IMR-90 (cell line): Measurements from ENCODE around the gene JKAMP. TPM values are rescaled to one million over a fixed set of nuclear protein-coding genes. Genes with fewer than 3 reads are reported as not detected.

Source experiments
- ATAC-seq: fragments of 200-7000 bp; cut with Tn5 transposase; 2 replicates; pipeline ENCODE4 v1.9.1; 2020; ENCODE audit warnings: low read depth, mild to moderate bottlenecking, moderate library complexity
- BruUV-seq: library from RNA; stranded (reverse); fragments of 400-500 nt; replicated peaks from 2 replicates; lab custom pipeline; 2021; lab: Mats Ljungman, UMichigan
- CTCF ChIA-PET: fragments of 300-600 bp; formaldehyde crosslinking; extraction: SDS; loops from one replicate; lab custom pipeline; 2021; ENCODE audit warnings: antibody characterized with exemption; lab: Yijun Ruan, JAX
- POLR2A ChIA-PET: fragments of 300-600 bp; sonication (Branson Sonifier 250); formaldehyde crosslinking; loops from one replicate; lab custom pipeline; 2022; ENCODE audit warnings: antibody characterized with exemption; ENCODE audit not compliant: unreplicated experiment; lab: Charles Lee
- DNase-seq: peaks from one replicate; pipeline ENCODE4 v3.0.0; 2013
- H2AFZ ChIP-seq: replicated peaks from 2 replicates; pipeline ENCODE3; 2013; ENCODE audit warnings: low read length, mild to moderate bottlenecking; ENCODE audit not compliant: poor library complexity
- H2AK5ac ChIP-seq: 2 replicates; pipeline ENCODE4 v1.6.1; 2013; ENCODE audit warnings: low read depth, low read length, inconsistent platforms
- H2AK9ac ChIP-seq: replicated peaks from 2 replicates; pipeline ENCODE3; 2013; ENCODE audit warnings: mild to moderate bottlenecking, low read depth, low read length, moderate library complexity; ENCODE audit not compliant: poor library complexity
- H2BK120ac ChIP-seq: 2 replicates; pipeline ENCODE4 v1.6.1; 2013; ENCODE audit warnings: low read depth, low read length, inconsistent platforms
- H2BK15ac ChIP-seq: 3 replicates; pipeline ENCODE4 v1.6.1; 2013; ENCODE audit warnings: low read depth, low read length, inconsistent platforms
- H2BK20ac ChIP-seq: 2 replicates; pipeline ENCODE4 v1.6.1; 2013; ENCODE audit warnings: low read depth, mild to moderate bottlenecking, inconsistent platforms, low read length, moderate library complexity
- H2BK5ac ChIP-seq: 2 replicates; pipeline ENCODE4 v1.6.1; 2013; ENCODE audit warnings: mild to moderate bottlenecking, low read depth, low read length, inconsistent platforms; ENCODE audit not compliant: poor library complexity, severe bottlenecking
- H3K14ac ChIP-seq: replicated peaks from 2 replicates; pipeline ENCODE4 v1.6.1; 2013; ENCODE audit warnings: low read depth, low read length, inconsistent platforms
- H3K18ac ChIP-seq: 2 replicates; pipeline ENCODE4 v1.6.1; 2013; ENCODE audit warnings: low read depth, low read length, control low read depth
- H3K23ac ChIP-seq: 2 replicates; pipeline ENCODE4 v1.6.1; 2013; ENCODE audit warnings: low read depth, low read length, inconsistent platforms
- H3K27ac ChIP-seq: 2 replicates; pipeline ENCODE4 v1.5.1; 2013; ENCODE audit warnings: mild to moderate bottlenecking, control low read depth, low read length; ENCODE audit not compliant: insufficient read depth
- H3K27me3 ChIP-seq: 2 replicates; pipeline ENCODE4 v1.6.1; 2013; ENCODE audit warnings: low read length; ENCODE audit not compliant: control insufficient read depth, insufficient read depth
- H3K36me3 ChIP-seq: 2 replicates; pipeline ENCODE4 v1.6.1; 2013; ENCODE audit warnings: low read length, mixed read lengths; ENCODE audit not compliant: control insufficient read depth, insufficient read depth
- H3K4ac ChIP-seq: 2 replicates; pipeline ENCODE4 v1.6.1; 2013; ENCODE audit warnings: low read depth, low read length, inconsistent platforms
- H3K4me1 ChIP-seq: 2 replicates; pipeline ENCODE4 v1.6.1; 2013; ENCODE audit warnings: low read length, mixed read lengths; ENCODE audit not compliant: control insufficient read depth, insufficient read depth
- H3K4me2 ChIP-seq: 2 replicates; pipeline ENCODE4 v1.6.1; 2013; ENCODE audit warnings: low read depth, mild to moderate bottlenecking, control low read depth, low read length, moderate library complexity
- H3K4me3 ChIP-seq: 2 replicates; pipeline ENCODE4 v1.5.1; 2013; ENCODE audit warnings: low read depth, mild to moderate bottlenecking, control low read depth, low read length, moderate library complexity; ENCODE audit not compliant: insufficient read depth
- H3K56ac ChIP-seq: 2 replicates; pipeline ENCODE4 v1.6.1; 2013; ENCODE audit warnings: low read length, inconsistent platforms; ENCODE audit not compliant: insufficient read depth; ENCODE audit errors: extremely low read depth
- H3K79me1 ChIP-seq, 2 experiments: 2 replicates each; pipeline ENCODE4 v1.6.1; 2013; ENCODE audit warnings: low read length in 2 of 2, inconsistent platforms in 1 of 2, low read depth in 1 of 2
- H3K9ac ChIP-seq: 2 replicates; pipeline ENCODE4 v1.6.1; 2013; ENCODE audit warnings: low read depth, low read length, control low read depth
- H3K9me1 ChIP-seq: 2 replicates; pipeline ENCODE4 v1.6.1; 2013; ENCODE audit warnings: low read length, inconsistent platforms; ENCODE audit not compliant: insufficient read depth
- H3K9me3 ChIP-seq: 2 replicates; pipeline ENCODE4 v1.6.1; 2013; ENCODE audit warnings: low read length; ENCODE audit not compliant: control insufficient read depth, insufficient read depth
- H4K20me1 ChIP-seq: 2 replicates; pipeline ENCODE4 v1.6.1; 2013; ENCODE audit warnings: low read length, inconsistent platforms; ENCODE audit not compliant: insufficient read depth
- H4K5ac ChIP-seq: 2 replicates; pipeline ENCODE4 v1.6.1; 2013; ENCODE audit warnings: mild to moderate bottlenecking, low read depth, low read length, control low read depth
- H4K8ac ChIP-seq, 2 experiments: 2 replicates each; pipeline ENCODE4 v1.6.1; 2013; ENCODE audit warnings: low read depth in 2 of 2, low read length in 2 of 2, control low read depth in 1 of 2, inconsistent platforms in 1 of 2
- H4K91ac ChIP-seq: 2 replicates; pipeline ENCODE4 v1.6.1; 2013; ENCODE audit warnings: low read depth, low read length, inconsistent platforms; ENCODE audit not compliant: insufficient read depth
- BHLHE40 ChIP-seq: fragments of 150-350 bp; IDR thresholded peaks from 2 replicates; pipeline ENCODE4 v1.6.1; 2016; ENCODE audit warnings: mild to moderate bottlenecking, low read depth, low read length
- CEBPB ChIP-seq: IDR thresholded peaks from 2 replicates; pipeline ENCODE4 v1.6.1; 2012; ENCODE audit warnings: low read depth, low read length, improper control_type of control experiment
- CHD1 ChIP-seq: IDR thresholded peaks from 2 replicates; pipeline ENCODE4 v1.6.1; 2012; ENCODE audit warnings: low read depth, low read length, improper control_type of control experiment
- CTCF ChIP-seq: conservative IDR thresholded peaks from 2 replicates; pipeline ENCODE4 v1.5.1; 2012; ENCODE audit warnings: mild to moderate bottlenecking, low read depth, low read length, improper control_type of control experiment
- ELK1 ChIP-seq: fragments of 150-350 bp; IDR thresholded peaks from 2 replicates; pipeline ENCODE4 v1.6.1; 2016; ENCODE audit warnings: low read depth, mild to moderate bottlenecking, low read length, moderate library complexity, borderline replicate concordance
- FOS ChIP-seq: fragments of 150-350 bp; IDR thresholded peaks from 2 replicates; pipeline ENCODE4 v1.6.1; 2016; ENCODE audit warnings: low read depth, low read length
- MAFK ChIP-seq: IDR thresholded peaks from 2 replicates; pipeline ENCODE4 v1.6.1; 2012; ENCODE audit warnings: low read depth, low read length, improper control_type of control experiment
- MAZ ChIP-seq: IDR thresholded peaks from 2 replicates; pipeline ENCODE4 v1.6.1; 2012; ENCODE audit warnings: low read depth, mild to moderate bottlenecking, low read length, improper control_type of control experiment, moderate library complexity, borderline replicate concordance
- MXI1 ChIP-seq: IDR thresholded peaks from 2 replicates; pipeline ENCODE4 v1.6.1; 2012; ENCODE audit warnings: low read depth, mild to moderate bottlenecking, low read length, moderate library complexity, borderline replicate concordance
- NFE2L2 ChIP-seq: fragments of 150-350 bp; IDR thresholded peaks from 2 replicates; pipeline ENCODE4 v1.6.1; 2016; ENCODE audit warnings: low read depth, mild to moderate bottlenecking, low read length
- POLR2A ChIP-seq: IDR thresholded peaks from 2 replicates; pipeline ENCODE4 v1.6.1; 2012; ENCODE audit warnings: mild to moderate bottlenecking, low read depth, low read length
- RAD21 ChIP-seq: IDR thresholded peaks from 2 replicates; pipeline ENCODE4 v1.6.1; 2012; ENCODE audit warnings: low read length, improper control_type of control experiment
- RCOR1 ChIP-seq: IDR thresholded peaks from 2 replicates; pipeline ENCODE4 v1.6.1; 2012; ENCODE audit warnings: mild to moderate bottlenecking, low read length, improper control_type of control experiment; ENCODE audit not compliant: insufficient replicate concordance
- RFX5 ChIP-seq: IDR thresholded peaks from 2 replicates; pipeline ENCODE4 v1.8.0; 2012; ENCODE audit warnings: low read depth, mild to moderate bottlenecking, low read length, moderate library complexity
- SMC3 ChIP-seq: fragments of 150-350 bp; IDR thresholded peaks from 2 replicates; pipeline ENCODE4 v1.6.1; 2016; ENCODE audit warnings: low read depth, mild to moderate bottlenecking, antibody characterized with exemption, low read length, moderate library complexity
- USF2 ChIP-seq: fragments of 150-350 bp; IDR thresholded peaks from 2 replicates; pipeline ENCODE4 v1.6.1; 2017; ENCODE audit warnings: mild to moderate bottlenecking, antibody characterized with exemption, low read length, low read depth
- WGBS, 2 experiments: methylation state at CpG; one replicate each; pipeline versions ENCODE4 v1.1.5 to v1.1.7; 2013; ENCODE audit warnings: missing lambda C conversion rate in 2 of 2; ENCODE audit not compliant: insufficient read length in 1 of 2; ENCODE audit errors: extremely low coverage in 2 of 2; 5-methylcytosine and 5-hydroxymethylcytosine counted together
- dilution Hi-C: fragments of 300-500 bp; cut with HindIII; formaldehyde crosslinking; loops from one replicate; pipeline ENCODE4 v1.14.3; 2018; ENCODE audit warnings: low sequenced_read_pairs; ENCODE audit not compliant: unreplicated experiment
- in situ Hi-C: fragments of 300-500 bp; cut with MboI; formaldehyde crosslinking; loops from 3 replicates; pipeline ENCODE4 v1.14.3; 2019; ENCODE audit warnings: low sequenced_read_pairs, inconsistent platforms, mixed read lengths
- intact Hi-C: fragments of 100-400 bp; cut with micrococcal nuclease; formaldehyde crosslinking; loops from 2 replicates; pipeline ENCODE4 v1.10.0; 2022
- polyA plus RNA-seq, 3 experiments: library from polyadenylated mRNA; depleted of rRNA; stranded (reverse); fragments of >200 nt; gene quantifications; 2 replicates each; pipeline ENCODE4 v1.2.3, GENCODE V29; 2012; ENCODE audit warnings: low replicate concordance in 1 of 3
- total RNA-seq: library from RNA; depleted of rRNA; stranded (reverse); fragments of >200 nt; gene quantifications from 2 replicates; pipeline ENCODE4 v1.2.3, GENCODE V29; 2012

Gene JKAMP
- total and polyA plus RNA-seq, 2 of the 4 experiments (the other 2 are of a cell fraction): 62.2 to 101 TPM

- CTCF ChIA-PET: interaction anchor here (2.6 kb wide), 1 partner anchor 12 kb away, joined by 12 read pairs; no protein-coding TSS in a partner anchor
- dilution Hi-C loops (no loop called here), in situ Hi-C loops (loop anchor here (25.0 kb wide), 1 partner anchor 604 kb away; the partner anchor contains the start of gene PCNX4), intact Hi-C loops (no loop called here)
- Histone ChIP-seq H4K20me1 (peaks cover 14% of the 10 kb centered on the region; the same call in 1 of the 2 replicates), H2BK5ac (peak overlapping the region; percentile 97), H3K9ac (peak overlapping the region; percentile 99), H3K4me1 (peaks cover 9% of the 10 kb centered on the region), H3K4me3 (peak overlapping the region; percentile 94), H3K23ac (peak overlapping the region; percentile 99), H3K4me2 (peak overlapping the region; percentile 87), H3K79me1 (peaks cover 7 to 52% of the 10 kb centered on the region in 2 experiments), H3K14ac (peak overlapping the region; percentile 97), H4K8ac (peak overlapping the region; percentile 79), H2AK9ac (peak overlapping the region; percentile 99), H3K56ac (peak overlapping the region; percentile 99), H4K5ac (peak overlapping the region; percentile 48), H3K9me1 (peaks cover 10% of the 10 kb centered on the region), H2AFZ (peak overlapping the region; percentile 98), H3K27me3 (no peaks in the 10 kb centered on the region), H3K4ac (peak overlapping the region; percentile 97), H3K9me3 (no peaks in the 10 kb centered on the region), H2BK20ac (peak overlapping the region; percentile 81), H2BK120ac (peak overlapping the region; percentile 92), H4K91ac (peak overlapping the region; percentile 94), H3K36me3 (peaks cover 5% of the 10 kb centered on the region), H3K27ac (peak overlapping the region; percentile 93), H2BK15ac (peak overlapping the region; percentile 69; the same call in 2 of the 3 replicates), H3K18ac (peak overlapping the region; percentile 90), H2AK5ac (peak overlapping the region; percentile 99)
- TF ChIP-seq ELK1: no peak
- no peak for TF ChIP-seq RFX5
- TF ChIP-seq SMC3: no peak
- peak; percentile 57 for TF ChIP-seq CEBPB
- TF ChIP-seq RAD21: no peak
- no peak for TF ChIP-seq MXI1
- no peak for TF ChIP-seq USF2
- TF ChIP-seq NFE2L2: peak; percentile 43; the same call in 1 of the 2 replicates
- TF ChIP-seq BHLHE40: no peak
- TF ChIP-seq RCOR1: no peak
- peak; percentile 60; the same call in 1 of the 2 replicates for TF ChIP-seq MAFK
- no peak; the same call in 1 of the 2 replicates for TF ChIP-seq CHD1
- TF ChIP-seq CTCF: no peak
- no peak for TF ChIP-seq MAZ
- TF ChIP-seq POLR2A: peak; percentile 47; the same call in 1 of the 2 replicates
- TF ChIP-seq FOS: peak; percentile 63
- DNase-seq: peak; percentile 84
- POLR2A ChIA-PET: no interaction called here
- ATAC-seq: peak; percentile 6
- 3% methylated on average over 6 of the region's 16 CpGs; no CpG with 5 or more reads in 1 of the 2 experiments for WGBS, 2 experiments
- BruUV-seq: no TSS peak
Observed at GRCh38 chr14:59483363-59483762, 954 bp upstream of the JKAMP start.
